C4-2B (cell line): ENCODE measurements around the gene SSH3.

ENCODE experiments used
- H3K27ac ChIP-seq: fragments of 450-650 bp; 2 replicates; pipeline ENCODE4 v1.5.1; 2017
- CTCF ChIP-seq: fragments of 450-650 bp; conservative IDR thresholded peaks from 2 replicates; pipeline ENCODE4 v1.5.1; 2017; ENCODE audit warnings: mild to moderate bottlenecking
- ZFX ChIP-seq: fragments of 450-650 bp; IDR thresholded peaks from 2 replicates; pipeline ENCODE4 v1.6.1; 2017

The SSH3 gene

GRCh38 chr11:67276781-67277230, 26.5 kb upstream of the SSH3 start:
- no peak for TF ChIP-seq CTCF
- no peak for TF ChIP-seq ZFX
- H3K27ac ChIP-seq: no peak overlapping the region

DNA sequence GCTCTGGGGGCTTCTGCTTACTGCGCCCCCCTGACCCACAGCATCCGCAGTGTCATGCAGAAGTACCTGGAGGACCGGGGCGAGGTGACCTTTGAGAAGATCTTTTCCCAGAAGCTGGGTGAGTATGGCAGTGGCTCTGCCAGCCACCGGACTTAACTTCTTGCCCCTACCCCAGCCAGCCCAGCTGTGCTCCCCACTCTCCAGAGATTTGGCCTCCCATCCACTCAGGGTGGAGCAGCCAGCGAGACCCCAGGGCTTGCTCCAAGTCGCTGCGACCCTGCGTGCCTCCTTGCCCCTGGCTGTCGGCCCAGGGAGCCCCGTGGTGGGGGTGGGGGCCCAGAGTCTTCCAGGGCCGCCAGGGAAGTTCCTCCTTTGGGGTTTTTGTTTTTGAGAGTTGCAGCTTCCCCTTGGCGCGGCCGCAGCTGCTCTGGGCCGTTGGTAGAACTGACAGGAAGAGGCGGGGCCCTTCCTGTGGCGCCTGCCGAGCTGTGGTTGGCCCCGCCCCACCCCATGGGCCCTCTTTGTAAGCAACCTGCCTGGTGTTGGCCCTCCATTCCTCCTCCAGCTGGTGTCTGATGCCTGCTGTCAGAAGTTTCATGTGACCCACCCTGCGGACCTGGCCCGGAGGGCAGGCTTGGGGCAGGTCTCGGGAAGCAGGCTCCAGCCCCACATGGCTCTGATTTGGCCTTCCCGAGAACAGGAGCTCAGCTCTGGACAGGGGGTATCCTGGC, 25.9 kb upstream of the SSH3 start:
- no peak overlapping the region for H3K27ac ChIP-seq
- TF ChIP-seq CTCF: no peak
- TF ChIP-seq ZFX: no peak

DNA sequence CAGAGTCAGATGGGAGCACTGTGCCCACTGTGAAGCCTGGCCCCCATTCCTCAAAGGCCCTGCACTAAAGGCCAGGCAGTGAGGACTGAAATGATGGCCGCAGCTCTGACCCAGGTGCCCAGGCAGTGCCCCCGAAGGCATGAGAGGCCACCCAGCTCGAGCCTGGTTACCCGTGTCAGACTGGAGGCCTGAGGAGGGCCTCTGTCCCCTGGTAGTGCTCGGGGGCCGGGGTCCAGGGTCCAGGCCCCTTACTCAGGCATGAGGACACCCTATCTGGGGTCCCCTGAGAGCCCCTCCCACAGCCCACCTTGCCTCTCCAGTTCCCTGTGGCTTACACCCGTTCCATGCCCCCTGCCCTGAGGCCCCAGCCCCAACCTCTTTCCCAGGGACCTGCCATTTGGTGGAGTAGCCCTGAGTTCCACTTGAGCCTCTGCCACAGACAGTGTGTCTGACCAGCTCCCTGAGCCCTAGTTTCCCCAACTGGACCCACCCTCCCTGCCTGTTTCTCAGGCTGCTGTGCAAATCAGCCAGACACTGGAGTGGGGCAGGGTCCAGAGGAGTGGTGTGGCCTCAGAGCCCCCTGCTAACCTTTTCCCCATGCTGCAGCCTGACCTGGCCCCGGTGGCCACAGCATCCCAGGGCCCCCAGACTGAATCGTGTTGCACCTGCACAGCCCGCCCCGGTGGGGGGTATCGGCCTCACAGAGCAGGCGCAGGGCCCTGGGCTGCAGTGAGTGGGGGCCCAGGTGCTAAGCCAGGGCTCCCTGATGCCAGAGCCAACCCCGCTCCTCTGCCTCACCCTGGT, 25.0 kb upstream of the SSH3 start:
- TF ChIP-seq ZFX (no peak), CTCF (no peak)
- no peak overlapping the region for H3K27ac ChIP-seq

DNA sequence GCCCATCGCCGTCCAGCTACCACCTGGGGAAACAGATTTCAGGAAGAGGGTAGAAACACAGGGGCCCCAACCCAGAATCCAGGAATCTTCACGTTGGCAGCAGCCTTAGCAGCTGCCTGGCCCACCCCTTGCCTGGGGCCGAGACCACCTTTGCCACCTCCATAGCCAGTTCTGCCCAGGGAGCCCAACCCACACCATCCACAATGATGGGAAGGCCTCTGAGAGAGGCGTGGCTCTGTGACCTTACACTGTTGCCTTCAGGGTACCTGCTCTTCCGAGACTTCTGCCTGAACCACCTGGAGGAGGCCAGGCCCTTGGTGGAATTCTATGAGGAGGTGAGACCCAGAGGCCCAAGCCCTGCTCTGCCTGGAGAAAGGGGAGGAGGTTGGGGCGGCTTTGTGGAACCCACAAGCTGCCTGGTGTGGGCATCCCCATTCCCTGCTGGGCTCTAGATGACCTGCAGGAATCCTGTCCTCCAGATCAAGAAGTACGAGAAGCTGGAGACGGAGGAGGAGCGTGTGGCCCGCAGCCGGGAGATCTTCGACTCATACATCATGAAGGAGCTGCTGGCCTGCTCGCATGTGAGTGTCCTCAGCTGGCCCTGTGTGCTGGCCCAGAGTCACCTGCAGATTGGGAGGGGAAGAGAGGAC, 24.3 kb upstream of the SSH3 start:
- no peak overlapping the region for H3K27ac ChIP-seq
- no peak for TF ChIP-seq ZFX
- TF ChIP-seq CTCF: no peak

- TF ChIP-seq CTCF (no peak), ZFX (no peak)
- H3K27ac ChIP-seq: no peak overlapping the region
Measured at GRCh38 chr11:67279589-67280340, 23.6 kb upstream of the SSH3 start.

DNA sequence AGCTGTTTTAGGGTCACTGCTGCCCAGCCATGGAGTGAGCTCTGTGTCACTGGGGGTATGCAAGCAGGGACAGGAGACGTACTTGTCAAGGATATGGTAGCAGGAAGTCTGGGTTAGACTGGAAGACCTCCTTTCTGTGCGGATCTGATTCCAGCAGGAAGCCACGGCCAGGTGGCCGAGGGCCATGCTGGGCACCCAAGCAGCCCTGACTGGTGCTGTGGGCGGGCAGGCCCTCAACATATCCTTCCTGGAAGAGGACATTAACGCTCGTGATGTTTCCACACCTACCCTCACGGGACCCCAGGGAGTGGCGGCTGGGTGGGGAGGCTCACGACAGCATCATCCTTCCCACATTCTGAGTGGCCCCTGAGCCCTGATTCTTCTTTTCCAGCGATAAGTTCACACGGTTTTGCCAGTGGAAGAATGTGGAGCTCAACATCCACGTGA, 23.0 kb upstream of the SSH3 start:
- TF ChIP-seq CTCF (no peak), ZFX (no peak)
- H3K27ac ChIP-seq: no peak overlapping the region
